Measurements from ENCODE around the gene GREB1L.

DNA sequence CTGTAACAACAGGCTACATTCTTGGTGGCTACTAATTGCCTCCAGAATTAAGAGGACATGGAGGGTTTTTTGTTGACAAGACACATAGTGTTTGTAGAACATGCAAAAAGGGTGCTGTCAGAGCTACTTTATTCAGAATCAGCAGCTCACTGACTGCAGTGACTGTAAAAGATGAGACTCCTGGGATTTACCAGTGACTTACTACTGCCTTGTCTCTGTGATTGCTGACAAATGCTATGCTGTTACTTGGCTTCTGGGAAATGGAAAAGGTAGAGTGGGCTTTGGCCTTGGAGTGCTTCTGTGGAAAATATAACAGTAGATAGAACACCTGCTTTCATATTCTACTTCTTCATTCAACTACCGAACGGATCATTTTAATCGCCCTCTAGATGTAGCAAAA, 47.8 kb downstream of the GREB1L start:
- TF ChIP-seq CTCF (IDR thresholded peaks at IDR 0.05; ENCODE audit: poor library complexity) = no peak
- TF ChIP-seq EZH2 (IDR thresholded peaks at IDR 0.05; ENCODE audit: borderline replicate concordance) = no peak
